Tibial nerve (tissue), 4 donors: ENCODE results near the gene HLA-DQB1. TPM values are rescaled to one million over a fixed set of nuclear protein-coding genes. Genes with fewer than 3 reads are reported as not detected.

Source experiments
- DNase-seq, 2 donors: peaks; one replicate each; pipeline ENCODE4 v3.0.0-alpha.2; 2019; ENCODE audit warnings: low spot score in 2 of 2
- H3K27ac ChIP-seq, 4 donors: fragments of 200-600 bp; sonication (generic) in 3 of 4; one replicate each; pipeline ENCODE4 v1.5.1; 2017 to 2019; ENCODE audit warnings: mild to moderate bottlenecking in 1 of 4
- H3K27me3 ChIP-seq, 2 donors: fragments of 200-600 bp; sonication (generic) in 1 of 2; one replicate each; pipeline versions ENCODE4 v1.5.1 to v1.6.0; 2017 to 2019
- H3K36me3 ChIP-seq, 3 donors: fragments of 200-600 bp; sonication (generic); one replicate each; pipeline ENCODE4 v1.5.1; 2018 to 2019
- H3K4me1 ChIP-seq, 4 donors: fragments of 200-600 bp; sonication (generic) in 3 of 4; one replicate each; pipeline ENCODE4 v1.5.1; 2017 to 2019
- H3K4me3 ChIP-seq, 4 donors: fragments of 200-600 bp; sonication (generic) in 3 of 4; one replicate each; pipeline ENCODE4 v1.5.1; 2017 to 2019; ENCODE audit warnings: mild to moderate bottlenecking in 1 of 4, moderate library complexity in 1 of 4
- H3K9me3 ChIP-seq, 4 donors: fragments of 200-600 bp; sonication (generic) in 3 of 4; one replicate each; pipeline ENCODE4 v1.5.1; 2017 to 2019
- CTCF ChIP-seq, 5 experiments: fragments of 200-600 bp in 3 of 5; fragments of 450-650 bp in 2 of 5; sonication (generic) in 3 of 5; IDR thresholded peaks; one replicate each; pipeline ENCODE4 v1.5.1; 2016 to 2019; ENCODE audit warnings: antibody characterized with exemption in 5 of 5, mild to moderate bottlenecking in 3 of 5, moderate library complexity in 2 of 5
- EP300 ChIP-seq, 2 donors: sonication (generic); formaldehyde crosslinking; IDR thresholded peaks; one replicate each; pipeline ENCODE4 v1.6.1; 2017; ENCODE audit warnings: antibody characterized with exemption in 2 of 2, mild to moderate bottlenecking in 1 of 2
- POLR2A ChIP-seq, 2 donors: fragments of 450-650 bp; IDR thresholded peaks; one replicate each; pipeline ENCODE4 v1.6.1; 2017; ENCODE audit warnings: antibody characterized with exemption in 2 of 2, mild to moderate bottlenecking in 2 of 2, moderate library complexity in 2 of 2
- WGBS, 2 donors: methylation state at CpG; one replicate each; pipeline ENCODE4 v1.1.5; 2018; 5-methylcytosine and 5-hydroxymethylcytosine counted together
- total RNA-seq, 4 donors: library from RNA; depleted of rRNA; stranded (reverse); fragments of >200 nt; gene quantifications; one replicate each; pipeline ENCODE4 v1.1.0, GENCODE V29; 2016

HLA-DQB1 gene
- total RNA-seq, 4 donors from 2014 or later, result 0.90 to 12.0 (median 3.0) TPM

GRCh38 chr6:32700391-32701040 lies 34.1 kb upstream of the HLA-DQB1 start:
- WGBS, 2 donors, result 16 to 19% methylated on average over 6 of the region's 6 CpGs
- peak in 1 of 2 donors; percentile 22 for DNase-seq
- H3K27ac ChIP-seq, result no peak overlapping the region
- no peaks in the 10 kb centered on the region for H3K36me3 ChIP-seq
- no peak overlapping the region for H3K4me3 ChIP-seq
- no peaks in the 10 kb centered on the region for H3K9me3 ChIP-seq
- H3K27me3 ChIP-seq, result peaks cover 0 to 31% of the 10 kb centered on the region in 2 donors
- H3K4me1 ChIP-seq, result no peaks in the 10 kb centered on the region
- TF ChIP-seq EP300 (IDR thresholded peaks at IDR 0.05) (no peak), POLR2A (IDR thresholded peaks at IDR 0.05) (no peak), CTCF (IDR thresholded peaks at IDR 0.05) (peak; percentile 36 to 69 (median 53))

- TF ChIP-seq CTCF (IDR thresholded peaks at IDR 0.05), result no peak
- TF ChIP-seq POLR2A (IDR thresholded peaks at IDR 0.05), result no peak
- TF ChIP-seq EP300 (IDR thresholded peaks at IDR 0.05), result no peak
- Histone ChIP-seq H3K9me3 (peaks cover 0 to 7% (median 0%) of the 10 kb centered on the region in 4 donors), H3K27me3 (peaks cover 0 to 13% of the 10 kb centered on the region in 2 donors), H3K36me3 (no peaks in the 10 kb centered on the region), H3K4me3 (no peak overlapping the region), H3K27ac (no peak overlapping the region), H3K4me1 (no peaks in the 10 kb centered on the region)
- WGBS, 2 donors, result 80 to 82% methylated on average over 1 of the region's 1 CpG
- DNase-seq, result no peak
Measured at GRCh38 chr6:32697031-32697430, 30.6 kb upstream of the HLA-DQB1 start.

GRCh38 chr6:32692019-32692418 lies 25.6 kb upstream of the HLA-DQB1 start:
- WGBS, 2 donors, result 0 to 4% methylated on average over 1 of the region's 1 CpG
- Histone ChIP-seq H3K36me3 (no peaks in the 10 kb centered on the region), H3K4me3 (no peak overlapping the region), H3K27ac (no peak overlapping the region), H3K27me3 (peaks cover 0 to under 1% of the 10 kb centered on the region in 2 donors), H3K4me1 (no peaks in the 10 kb centered on the region), H3K9me3 (peaks cover 0 to 7% (median 0%) of the 10 kb centered on the region in 4 donors)
- TF ChIP-seq POLR2A (IDR thresholded peaks at IDR 0.05), result no peak
- TF ChIP-seq CTCF (IDR thresholded peaks at IDR 0.05), result peak in 1 of 5 experiments; percentile 42
- no peak for TF ChIP-seq EP300 (IDR thresholded peaks at IDR 0.05)
- DNase-seq, result no peak

GRCh38 chr6:32689531-32690501 lies 23.4 kb upstream of the HLA-DQB1 start:
- WGBS, 2 donors, result 60 to 68% methylated on average over 5 of the region's 5 CpGs
- no peak for DNase-seq
- Histone ChIP-seq H3K9me3 (peaks cover 0 to 7% (median 0%) of the 10 kb centered on the region in 4 donors), H3K4me3 (no peak overlapping the region), H3K4me1 (no peaks in the 10 kb centered on the region), H3K27ac (no peak overlapping the region), H3K27me3 (peaks cover 0 to 7% of the 10 kb centered on the region in 2 donors), H3K36me3 (no peaks in the 10 kb centered on the region)
- TF ChIP-seq EP300 (IDR thresholded peaks at IDR 0.05) (no peak), POLR2A (IDR thresholded peaks at IDR 0.05) (no peak), CTCF (IDR thresholded peaks at IDR 0.05) (no peak)

- Histone ChIP-seq H3K4me1 (no peaks in the 10 kb centered on the region), H3K27me3 (peaks cover 0 to 7% of the 10 kb centered on the region in 2 donors)
- WGBS, 2 donors, result 30 to 36% methylated on average over 1 of the region's 1 CpG
Measured at GRCh38 chr6:32685603-32686002, 19.1 kb upstream of the HLA-DQB1 start.

More at GRCh38 chr6:32685603-32686002, 19.1 kb upstream of the HLA-DQB1 start:
- DNase-seq, result no peak
- H3K36me3 ChIP-seq, result no peaks in the 10 kb centered on the region
- H3K9me3 ChIP-seq, result no peaks in the 10 kb centered on the region
- no peak overlapping the region for H3K27ac ChIP-seq
- no peak overlapping the region for H3K4me3 ChIP-seq
- TF ChIP-seq EP300 (IDR thresholded peaks at IDR 0.05), result no peak
- no peak for TF ChIP-seq CTCF (IDR thresholded peaks at IDR 0.05)
- no peak for TF ChIP-seq POLR2A (IDR thresholded peaks at IDR 0.05)
